Measurements from ENCODE around the gene A2M.

Gene A2M

DNA sequence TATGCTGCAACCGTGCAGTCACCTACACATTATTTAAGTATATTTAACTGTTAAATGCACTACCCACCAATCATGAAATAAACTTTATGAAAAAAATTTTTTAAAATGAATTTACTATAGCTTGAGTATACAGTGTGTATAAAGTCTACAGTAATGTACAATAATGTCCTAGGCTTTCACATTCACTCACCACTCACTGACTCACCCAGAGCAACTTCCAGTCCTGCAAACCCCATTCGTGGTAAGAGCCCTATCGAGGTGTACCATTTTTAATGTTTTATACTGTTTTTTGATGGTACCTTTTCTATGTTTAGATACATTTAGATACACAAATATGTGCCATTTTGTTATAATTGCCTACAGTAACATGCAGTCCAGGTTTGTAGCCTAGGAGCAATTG, 78.3 kb downstream of the A2M start:
- no peak for DNase-seq (ENCODE audit: low spot score)

DNA sequence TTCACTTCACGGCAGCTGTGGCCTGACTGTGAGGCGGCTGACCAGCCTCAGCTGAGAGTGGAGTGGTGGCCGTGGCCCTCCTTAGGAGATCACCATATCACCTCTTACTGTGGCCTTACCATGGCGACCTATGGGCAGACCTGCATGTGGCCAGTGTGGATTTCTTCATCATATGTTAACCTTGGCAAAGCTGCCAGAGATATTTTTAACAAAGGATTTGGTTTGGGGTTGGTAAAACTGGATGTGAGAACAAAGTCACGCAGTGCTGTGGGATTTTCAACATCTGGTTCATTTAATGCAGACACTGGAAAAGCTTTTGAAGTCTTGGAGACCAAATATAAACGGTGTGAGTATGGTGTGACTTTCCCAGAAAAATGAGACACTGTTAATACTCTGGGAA, 79.5 kb downstream of the A2M start:
- DNase-seq (ENCODE audit: low spot score) = no peak

DNA sequence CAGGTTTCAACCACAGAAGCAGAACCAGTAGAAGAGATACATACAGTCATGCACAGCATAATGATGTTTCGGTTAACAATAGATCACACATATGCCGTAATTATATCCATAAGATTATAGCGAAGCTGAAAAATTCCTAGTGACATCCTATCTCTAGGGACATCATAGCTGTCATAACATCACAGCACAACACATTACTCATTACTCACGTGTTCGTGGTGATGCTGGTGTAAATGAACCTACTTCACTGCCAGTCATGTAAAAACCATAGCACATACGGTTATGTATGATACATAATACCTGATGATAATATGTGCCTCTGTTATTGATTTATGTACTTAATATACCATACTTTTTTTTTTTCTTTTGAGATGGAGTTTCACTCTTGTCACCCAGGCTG, 81.6 kb downstream of the A2M start:
- DNase-seq (ENCODE audit: low spot score) = no peak

DNA sequence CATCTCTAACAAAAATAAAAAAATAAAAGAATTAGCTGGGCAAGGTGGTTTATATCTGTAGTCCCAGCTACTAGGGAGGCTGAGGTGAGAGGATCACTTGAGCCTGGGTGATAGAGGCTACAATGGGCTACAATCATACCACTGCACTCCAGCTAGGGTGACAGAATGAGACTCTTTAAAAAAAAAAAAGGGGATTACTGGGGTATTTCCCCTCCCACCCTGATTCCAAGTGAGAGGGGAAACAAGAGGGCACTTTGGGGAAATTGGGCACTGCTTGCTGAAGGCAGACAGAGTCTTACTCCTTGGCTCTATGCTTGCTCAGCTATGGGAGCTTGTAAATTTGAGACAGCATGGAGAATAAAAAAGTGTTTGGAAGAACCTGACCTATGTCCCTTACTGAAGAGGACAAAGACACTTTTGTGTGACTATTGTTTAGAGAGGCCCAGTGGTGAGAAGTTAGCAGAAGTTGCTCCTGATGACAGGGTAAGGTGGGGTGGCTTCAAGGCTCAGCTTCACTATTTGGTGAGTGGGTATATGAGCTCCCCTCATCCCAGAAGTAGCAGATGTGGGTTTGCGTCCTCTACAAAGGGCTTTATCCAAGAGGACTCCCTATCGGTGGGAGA, 82.3 kb downstream of the A2M start:
- no peak for DNase-seq (ENCODE audit: low spot score)

DNA sequence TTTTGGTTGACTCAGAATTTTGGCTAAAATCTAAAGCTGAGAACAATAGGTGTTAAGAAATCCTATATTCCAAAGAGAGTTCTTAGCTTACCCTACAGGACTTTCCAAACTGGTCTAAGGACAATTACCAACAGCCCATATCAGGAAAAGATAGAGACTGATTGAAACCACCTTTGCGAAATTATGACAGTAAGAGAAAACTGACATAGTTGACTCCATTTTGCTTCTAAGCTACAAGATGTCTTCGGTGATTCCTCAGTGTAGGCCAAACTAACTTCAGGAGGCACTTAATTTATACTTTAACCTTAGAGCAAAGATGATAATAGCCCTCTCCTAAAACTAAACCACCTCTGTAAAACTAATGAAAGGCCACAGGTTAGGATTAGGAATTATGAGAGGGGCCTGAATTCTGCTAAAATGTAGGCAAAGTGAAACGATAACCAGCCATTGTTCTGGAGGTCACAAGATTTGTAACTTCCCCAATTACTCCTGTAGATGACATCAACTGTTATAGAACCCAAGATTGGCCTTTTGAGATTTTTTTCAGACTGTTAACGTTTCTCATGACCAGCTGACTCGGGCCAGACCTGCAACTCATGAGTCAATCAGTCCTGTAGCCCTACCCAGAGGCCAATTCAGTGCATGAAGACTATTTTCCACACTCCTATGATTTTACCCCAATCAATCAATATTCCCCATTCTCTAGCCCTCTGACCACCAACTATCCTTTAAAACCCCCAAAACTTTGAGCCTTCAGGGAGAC, 83.3 kb downstream of the A2M start:
- no peak for DNase-seq (ENCODE audit: low spot score)

DNA sequence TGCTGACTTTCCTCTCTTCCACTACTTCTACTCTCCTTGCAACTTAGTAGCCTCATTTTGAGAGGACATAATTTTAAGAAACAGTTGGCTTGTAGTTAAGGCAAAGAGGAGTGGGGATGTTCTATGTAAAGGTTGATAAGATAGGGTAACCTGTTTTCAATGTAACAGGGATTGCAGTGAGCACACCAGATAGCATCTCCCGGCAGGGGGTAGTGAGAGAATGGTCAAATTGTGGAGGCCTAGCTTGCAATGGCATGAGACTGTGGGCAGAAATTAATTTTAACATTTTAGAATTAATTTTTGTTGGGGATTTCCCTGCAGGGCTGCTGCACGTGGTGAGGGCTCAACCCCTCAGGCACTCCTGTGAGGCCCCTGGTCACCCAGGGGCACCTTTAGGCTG, 84.9 kb downstream of the A2M start:
- no peak for DNase-seq (ENCODE audit: low spot score)

DNA sequence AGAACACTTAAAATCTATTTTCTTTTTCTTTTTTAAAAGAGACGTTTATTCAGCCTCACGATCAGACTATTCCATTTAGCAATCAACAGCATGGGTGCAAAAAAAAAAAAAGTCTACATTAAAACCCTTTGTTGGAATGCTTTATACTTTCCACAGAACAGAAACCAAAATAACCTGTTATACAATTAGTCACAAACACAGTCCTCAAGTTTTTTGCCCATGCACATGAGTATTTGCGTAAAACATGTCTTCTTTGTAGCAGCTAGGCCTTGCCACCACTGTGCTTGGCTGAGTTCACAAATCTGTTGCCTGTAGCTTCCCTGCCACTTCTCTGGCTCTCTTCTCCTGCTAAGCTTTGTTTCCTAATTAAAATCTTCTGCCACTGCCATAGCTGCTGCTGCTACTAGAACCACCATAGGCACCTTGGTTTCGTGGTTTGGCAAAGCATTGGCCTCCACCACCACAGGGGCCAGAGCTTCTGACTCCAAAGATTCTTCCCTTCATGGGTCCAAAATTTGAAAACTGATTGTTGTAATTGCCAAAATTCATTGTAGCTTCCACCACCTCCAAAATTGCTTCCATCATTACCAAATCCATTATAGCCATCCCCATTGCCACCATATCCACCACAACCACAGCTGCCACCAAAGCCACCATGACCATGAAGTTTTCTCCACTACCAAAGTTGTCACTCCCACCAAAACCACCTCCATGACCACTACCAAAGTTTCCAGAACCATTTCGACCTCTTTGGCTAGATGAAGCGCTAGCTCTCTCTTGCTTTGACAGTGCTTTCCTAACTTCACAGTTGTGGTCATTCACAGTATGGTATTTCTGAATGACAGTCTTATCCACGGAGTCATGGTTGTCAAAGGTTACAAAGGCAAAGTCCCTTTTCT, 88.3 kb downstream of the A2M start:
- DNase-seq (ENCODE audit: low spot score) = no peak

DNA sequence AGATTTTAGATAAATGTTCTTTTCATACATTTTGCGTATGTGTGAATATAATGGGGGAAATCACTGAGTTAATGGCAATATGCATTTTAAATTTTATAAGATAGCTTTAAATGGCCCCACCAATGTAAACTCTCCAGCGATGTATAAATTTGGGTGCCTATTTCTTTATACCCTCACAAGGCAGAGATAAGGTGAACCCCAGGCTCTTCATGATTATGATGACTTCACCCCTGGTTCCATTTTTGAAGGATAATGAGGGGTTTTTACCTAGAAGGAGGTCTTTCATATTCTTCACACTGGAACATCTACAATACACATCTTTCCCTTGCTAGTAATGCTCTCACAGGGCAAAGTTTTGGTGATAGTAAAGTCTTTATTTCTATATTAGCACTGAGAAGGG, 91.2 kb downstream of the A2M start:
- no peak for DNase-seq (ENCODE audit: low spot score)

DNA sequence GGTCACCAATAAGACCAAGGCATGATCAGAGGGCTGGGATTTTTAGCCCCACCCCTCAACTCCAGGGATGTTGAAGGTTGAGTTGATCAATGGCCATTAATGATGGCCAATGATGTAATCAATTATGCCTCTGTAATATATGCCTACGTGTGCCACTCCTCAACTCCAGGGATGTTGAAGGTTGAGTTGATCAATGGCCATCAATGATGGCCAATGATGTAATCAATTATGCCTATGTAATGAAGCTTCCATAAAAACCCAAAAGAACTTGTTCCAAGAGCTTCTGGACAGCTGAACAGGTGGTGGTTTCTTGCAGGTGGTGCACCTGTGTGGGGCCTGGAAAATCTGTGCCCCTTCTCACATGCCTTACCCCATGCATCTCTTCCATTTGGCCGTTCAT, 93.1 kb downstream of the A2M start:
- no peak for DNase-seq (ENCODE audit: low spot score)

Data from pons (tissue), 1 donor.